ENCODE results near the gene KCTD12.

The KCTD12 gene

DNA sequence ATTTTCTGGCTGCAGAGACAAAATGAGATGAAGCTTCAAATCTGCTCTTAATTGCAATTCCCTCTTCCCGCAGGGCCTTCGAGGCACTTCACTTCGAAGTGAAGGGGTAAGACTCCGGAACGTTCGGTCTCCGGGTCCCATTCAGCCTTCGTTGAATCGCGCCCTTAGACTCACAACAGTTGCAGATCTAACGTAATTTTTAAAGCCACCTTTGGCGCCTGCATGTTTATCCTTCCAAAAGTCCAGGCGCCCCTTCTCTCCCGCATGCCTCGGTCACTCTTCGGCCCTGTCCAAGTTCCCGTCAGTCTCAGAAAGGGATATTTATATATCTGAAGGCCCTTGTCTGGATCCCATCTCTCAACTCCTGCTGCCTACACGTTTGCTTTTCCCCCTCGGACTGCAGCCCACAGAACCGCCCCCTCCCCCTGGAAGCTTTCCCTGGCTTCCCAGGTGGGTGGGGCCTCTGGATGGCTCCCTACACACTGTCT, 915 bp upstream of the KCTD12 start:
- no peak for DNase-seq (ENCODE audit: low read depth)

DNA sequence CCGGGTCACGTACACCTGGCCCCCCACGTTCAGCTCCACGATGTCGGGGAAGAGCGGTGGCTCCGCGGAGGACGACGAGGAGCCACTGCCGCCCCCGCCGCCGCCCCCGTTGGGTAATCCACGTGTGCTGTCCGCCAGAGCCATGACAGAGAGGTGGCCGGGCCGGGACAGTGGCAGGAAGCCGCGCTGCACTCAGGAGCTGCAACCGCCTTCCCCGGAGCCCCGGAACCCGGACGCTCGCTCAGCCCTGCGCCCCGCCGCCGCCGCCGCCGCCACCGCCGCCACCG, 257 bp downstream of the KCTD12 start:
- no peak for DNase-seq (ENCODE audit: low read depth)

DNA sequence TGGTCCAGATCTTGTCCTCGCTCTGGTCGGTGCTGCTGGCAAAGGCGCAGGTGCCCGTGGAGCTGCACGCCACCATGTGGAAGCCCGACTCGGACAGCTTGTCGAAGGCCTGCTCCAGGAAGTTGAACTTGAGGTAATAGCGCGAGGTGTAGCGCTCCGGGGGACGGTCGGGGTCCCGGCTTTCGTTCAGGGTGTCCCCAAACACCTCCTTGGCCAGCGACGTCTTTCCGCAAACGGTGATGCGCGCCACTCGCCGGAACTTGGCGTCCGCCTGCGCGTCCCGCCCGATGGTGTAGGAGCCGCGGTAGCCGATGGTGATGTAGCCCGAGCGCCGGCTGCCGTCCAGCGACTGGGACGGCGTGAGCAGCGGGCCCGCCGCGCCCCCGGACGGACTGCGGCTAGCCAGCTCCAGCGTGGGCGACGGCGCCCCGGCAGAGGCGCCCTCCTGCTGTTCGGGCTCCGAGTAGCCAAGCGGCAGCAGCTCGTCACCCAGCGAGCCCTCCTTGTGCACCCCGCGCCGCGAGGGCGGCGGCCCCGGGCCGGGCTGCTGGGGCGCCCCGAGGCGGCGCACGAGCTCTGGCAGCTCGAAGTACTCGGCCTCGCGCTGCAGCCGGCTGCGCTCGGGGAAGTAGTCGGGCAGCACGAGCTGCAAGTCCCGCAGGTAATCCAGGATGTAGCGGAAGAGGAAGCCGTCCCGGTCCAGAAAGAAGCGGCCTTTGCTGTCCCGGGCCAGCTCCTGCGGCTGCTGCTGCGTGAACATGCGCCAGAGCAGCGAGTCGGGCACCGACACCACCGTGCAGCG, 801 bp downstream of the KCTD12 start:
- DNase-seq (ENCODE audit: low read depth) = peak; percentile 36

DNA sequence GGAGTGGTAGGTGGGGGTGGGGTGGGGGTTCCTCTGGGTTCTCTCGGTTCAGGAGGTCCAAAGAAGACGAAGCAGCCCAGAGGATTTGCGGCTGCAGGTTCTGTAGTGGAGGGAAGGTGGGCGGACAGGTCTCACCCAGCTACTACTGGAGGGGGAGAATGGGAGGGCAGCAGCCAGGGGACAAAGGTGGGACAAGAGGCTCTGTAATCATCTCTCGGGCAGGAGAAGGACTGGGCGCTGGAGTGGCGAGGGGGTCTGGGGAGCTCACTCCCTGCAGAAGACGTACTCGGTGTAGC, 1.4 kb downstream of the KCTD12 start:
- no peak for DNase-seq (ENCODE audit: low read depth)

DNA sequence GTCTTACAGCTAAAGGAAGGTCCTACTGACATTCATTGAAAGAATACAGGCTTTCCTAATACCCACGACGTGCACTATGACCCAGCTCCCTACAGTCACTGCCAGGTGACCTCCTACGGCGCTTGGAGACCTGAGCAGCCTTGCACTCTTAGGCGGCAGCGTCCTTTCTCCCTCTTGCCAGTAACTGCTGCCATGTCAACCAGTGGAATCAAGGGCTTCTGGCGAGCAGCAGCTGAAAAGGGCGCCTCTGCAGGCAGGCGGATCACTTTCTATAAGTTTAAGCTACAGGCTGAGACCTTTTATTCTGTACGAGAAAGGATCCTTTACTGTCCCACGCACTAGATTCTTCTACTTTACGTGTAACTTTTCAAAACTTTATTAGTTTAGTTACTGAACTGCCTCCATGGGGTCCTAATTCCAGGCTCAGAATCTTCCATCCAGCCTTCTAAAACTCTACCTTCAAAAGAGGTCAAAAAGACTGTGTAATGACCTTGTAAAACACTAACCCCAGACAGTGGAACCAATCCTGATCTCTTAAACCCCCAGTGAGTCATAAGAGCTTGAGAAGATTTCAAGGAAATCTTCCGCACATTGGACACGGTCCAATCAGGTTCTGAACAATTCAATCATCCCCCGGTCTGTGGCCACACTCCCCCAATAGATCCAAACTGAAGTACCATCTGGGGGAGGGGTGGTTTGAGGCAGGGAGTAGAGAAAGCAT, 1.9 kb downstream of the KCTD12 start:
- DNase-seq (ENCODE audit: low read depth) = no peak

DNA sequence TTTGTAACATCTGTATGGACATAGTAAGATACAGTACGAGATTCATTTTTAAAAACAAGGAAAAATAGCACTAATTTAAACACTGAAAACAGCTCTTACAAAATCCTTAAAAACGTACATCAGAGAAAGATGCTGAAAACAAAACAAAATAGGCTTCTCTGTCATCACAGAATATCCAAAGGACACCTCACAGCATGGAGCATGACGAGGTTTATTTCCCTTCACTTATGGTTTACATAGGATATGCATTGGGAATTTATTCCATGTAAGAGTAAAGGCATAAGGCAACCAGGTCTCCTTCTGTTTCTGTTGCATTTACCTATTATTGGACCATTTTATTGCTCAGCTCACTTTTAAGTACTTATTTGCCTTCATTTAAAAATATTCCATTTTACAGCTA, 3.0 kb downstream of the KCTD12 start:
- no peak for DNase-seq (ENCODE audit: low read depth)

DNA sequence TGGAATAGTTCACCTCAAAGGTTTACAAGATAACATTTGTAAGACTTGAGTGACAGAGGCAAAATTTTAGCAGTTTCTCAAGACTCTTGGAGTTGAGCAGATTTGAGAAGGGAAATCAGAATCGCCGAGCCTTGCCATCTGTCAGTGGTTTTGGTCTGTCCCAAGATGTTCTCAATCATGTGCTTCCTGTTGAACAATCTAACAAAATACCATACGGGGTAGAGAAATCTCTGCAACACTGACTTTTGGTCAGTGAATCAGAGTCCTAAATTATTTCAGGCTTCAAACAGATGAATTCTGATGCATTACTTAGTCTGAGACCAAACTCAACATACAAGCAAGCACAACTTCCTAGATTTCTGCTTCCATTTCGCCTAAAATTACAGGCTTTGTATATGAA, 3.8 kb downstream of the KCTD12 start:
- DNase-seq (ENCODE audit: low read depth) = peak; percentile 61

DNA sequence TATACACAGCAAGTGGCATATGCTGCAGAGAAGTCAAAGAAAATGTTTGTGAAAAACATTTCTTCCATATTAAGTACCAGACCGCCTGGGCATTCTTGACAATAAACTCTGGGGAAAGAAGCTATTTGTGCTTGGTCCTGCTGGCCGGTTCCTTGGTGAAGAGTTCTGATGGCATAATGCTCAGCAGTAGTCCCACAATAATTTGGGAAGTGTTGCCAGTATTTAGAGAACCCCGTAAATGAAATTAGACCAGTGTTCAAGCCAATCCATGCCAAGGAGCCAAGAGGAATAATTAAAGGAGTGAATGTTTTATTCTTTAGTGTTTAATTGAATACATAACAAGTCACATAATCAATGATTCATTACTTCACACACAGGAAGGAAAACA, 6.3 kb downstream of the KCTD12 start:
- DNase-seq (ENCODE audit: low read depth) = no peak

DNA sequence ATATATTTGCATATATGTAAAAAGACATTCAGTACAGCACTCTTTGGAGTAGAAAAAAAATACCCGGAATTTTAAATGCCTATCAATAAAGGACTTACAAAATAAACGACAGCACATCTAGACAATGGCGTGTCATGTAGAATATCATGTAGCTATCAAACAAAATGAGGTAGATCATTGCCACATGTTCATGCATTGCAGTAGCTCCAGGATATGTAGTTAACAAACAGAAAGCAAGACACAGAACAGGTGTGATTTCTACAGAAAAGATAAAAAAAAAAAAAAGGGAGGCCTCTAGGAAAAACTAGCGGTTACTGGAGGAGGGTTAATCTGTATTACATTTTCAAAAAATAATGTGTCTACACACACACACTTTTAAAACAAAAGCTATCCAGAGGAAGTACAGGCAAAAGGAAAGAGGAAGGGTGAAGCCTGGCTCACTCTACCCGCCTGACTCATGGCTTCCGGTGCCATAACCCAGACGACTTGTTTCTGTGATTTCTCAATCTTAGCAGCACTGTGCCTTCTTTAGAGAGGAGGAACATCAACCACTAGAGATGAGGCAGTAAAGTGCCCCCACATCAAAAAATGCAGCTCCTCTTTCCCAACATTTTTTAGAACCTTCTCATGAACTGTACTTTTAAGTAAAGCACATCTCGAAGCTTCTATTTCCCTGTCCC, 6.9 kb downstream of the KCTD12 start:
- DNase-seq (ENCODE audit: low read depth) = peak; percentile 69

DNA sequence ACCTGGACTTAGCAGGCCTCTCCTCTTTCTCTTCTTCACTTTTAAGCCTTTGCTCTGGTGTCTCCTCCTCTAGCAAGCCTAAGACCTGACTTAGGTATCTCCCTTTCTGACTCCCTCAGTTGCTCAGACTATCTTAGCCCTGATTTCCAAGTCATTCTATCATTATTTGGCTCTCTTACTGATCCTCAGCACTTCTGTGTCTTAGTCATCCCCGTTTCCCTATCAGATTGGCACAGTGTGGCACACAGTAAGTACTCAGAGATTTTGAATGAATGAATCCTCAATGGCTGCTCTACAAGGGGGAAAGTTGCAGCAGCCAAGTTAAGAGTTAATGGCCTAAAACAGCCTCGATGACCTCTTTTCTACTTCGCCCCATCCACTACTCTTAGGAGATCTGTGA, 8.2 kb downstream of the KCTD12 start:
- DNase-seq (ENCODE audit: low read depth) = no peak

DNA sequence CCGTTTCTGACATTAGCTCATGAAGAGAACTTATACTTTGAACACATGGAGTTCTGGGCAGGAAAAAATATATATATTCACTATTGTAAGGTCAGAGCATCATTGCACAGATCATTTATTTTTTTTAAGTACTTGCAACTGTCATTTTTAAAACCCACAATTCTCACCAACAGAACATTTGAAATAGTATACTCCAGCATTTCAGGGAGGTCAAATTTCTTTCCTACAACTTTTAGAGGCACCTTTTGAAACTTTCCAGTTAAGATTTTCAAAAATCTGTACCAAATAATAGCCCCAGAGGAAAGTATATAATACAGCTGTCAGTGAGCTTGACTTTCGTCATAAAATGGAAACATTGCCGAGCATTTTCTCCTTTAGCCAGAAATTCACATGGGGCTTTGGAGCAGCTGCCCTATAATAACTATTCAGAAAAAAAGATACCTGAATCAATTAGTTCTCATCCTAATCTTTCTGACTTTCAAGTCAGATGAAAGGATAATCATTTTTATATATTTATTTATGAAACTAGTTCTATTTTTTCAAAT, 10.9 kb downstream of the KCTD12 start:
- DNase-seq (ENCODE audit: low read depth) = no peak

DNA sequence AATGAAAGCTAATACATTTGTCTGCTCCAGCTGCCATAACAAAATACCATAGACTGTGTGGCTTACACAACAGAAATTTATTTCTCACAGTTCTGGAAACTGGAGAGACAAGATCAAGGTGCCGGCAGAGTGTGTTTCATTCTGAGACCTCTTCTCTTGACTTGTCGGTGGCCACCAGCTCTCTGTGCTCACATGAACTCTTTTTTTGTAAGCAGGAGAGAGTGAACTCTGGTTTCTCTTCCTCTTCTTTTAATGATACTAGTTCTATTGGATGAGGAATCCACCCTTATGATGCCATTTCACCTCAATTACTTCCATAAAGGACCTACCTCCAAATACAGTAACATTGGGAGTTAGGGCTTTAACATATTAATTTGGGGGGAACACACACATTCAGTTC, 11.7 kb downstream of the KCTD12 start:
- no peak for DNase-seq (ENCODE audit: low read depth)

DNA sequence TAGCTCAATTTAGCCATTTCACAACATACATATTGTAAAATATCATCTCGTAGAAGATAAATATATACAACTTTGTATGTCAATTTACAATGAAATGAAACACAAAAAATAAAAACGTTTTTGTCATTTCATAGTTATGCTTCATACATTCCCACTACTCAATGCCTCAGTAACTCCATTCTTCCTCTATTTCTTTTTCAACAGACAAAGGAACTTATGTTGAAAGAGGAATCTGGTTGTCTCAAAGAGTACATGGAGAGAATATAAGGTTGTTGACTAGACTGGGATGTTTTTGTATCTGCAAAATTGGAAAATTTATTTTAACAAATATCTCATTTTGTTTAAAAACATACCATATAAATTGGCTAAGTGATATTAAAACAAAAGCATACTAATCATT, 12.8 kb downstream of the KCTD12 start:
- no peak for DNase-seq (ENCODE audit: low read depth)

DNA sequence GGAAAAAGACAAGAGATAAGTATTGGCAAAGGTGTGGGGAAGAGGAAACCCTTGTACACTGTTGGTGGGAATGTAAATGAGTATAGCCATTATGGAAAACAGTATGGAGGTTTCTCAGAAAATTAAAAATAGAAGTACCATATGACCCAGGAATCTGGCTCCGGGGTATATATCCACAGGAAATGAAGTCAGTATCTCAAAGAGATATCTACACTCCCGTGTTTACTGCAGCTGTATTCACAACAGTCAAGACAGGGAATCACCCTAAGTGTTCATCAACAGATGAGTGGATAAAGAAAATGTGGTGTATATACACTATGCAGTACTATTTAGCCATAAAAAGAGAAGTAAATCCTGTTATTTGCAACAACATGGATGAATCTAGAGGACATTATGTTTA, 13.5 kb downstream of the KCTD12 start:
- DNase-seq (ENCODE audit: low read depth) = no peak

DNA sequence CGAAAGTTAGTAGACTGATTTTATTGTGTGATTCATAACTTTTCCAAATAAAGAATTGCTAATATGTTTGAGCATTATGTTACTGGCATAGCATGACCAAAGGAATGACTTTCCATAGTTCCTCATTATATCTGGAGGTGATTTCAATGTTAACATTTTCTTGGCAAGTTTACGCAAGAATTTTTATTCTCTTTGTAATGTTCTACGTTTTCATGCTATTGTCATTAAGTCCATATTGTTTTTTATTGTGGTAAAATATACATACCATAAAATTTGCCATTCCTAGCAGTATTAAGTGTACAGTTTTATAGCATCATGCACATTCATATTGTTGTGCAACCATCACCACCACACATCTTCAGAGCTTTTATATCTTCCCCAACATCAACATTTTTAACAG, 14.8 kb downstream of the KCTD12 start:
- no peak for DNase-seq (ENCODE audit: low read depth)

DNA sequence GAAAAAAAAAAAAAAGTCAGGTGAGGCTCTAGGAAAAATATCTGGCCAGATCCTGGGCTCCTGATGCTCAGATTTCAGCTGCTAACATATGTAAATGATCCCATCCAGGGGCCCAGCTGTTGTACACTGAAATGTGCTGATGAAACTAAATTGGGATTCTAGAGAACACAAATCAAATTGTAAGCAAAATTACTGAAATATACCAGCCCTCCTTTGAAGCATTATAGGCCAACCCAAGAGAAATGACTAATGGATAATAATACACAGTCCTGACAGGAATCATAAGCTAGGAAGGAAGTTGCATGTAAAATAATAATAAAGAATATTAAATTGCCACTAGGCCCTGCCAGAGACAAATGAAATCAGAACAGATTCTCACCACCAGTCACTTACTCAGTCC, 17.8 kb downstream of the KCTD12 start:
- no peak for DNase-seq (ENCODE audit: low read depth)

DNA sequence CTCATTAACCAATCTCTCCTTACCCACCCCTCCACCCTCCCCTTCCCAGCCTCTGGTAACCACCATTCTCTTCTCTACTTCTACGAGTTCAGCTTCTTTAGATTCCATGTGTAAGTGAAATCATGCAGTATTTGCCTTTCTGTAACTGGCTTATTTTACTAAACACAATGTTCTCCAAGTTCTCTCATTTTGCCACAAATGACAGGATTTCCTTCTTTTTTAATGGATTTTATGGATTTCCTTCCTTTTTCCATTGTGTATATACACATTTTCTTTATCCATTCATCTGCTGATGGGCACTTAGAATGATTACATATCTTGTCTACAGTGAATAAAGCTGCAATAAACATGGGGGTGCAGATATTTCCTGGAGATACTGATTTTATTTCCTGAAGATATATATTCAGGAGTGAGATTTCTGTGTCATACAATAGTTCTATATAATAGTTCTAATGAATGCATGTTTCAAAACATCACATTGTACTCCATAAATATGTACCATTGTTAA, 20.2 kb downstream of the KCTD12 start:
- no peak for DNase-seq (ENCODE audit: low read depth)

DNA sequence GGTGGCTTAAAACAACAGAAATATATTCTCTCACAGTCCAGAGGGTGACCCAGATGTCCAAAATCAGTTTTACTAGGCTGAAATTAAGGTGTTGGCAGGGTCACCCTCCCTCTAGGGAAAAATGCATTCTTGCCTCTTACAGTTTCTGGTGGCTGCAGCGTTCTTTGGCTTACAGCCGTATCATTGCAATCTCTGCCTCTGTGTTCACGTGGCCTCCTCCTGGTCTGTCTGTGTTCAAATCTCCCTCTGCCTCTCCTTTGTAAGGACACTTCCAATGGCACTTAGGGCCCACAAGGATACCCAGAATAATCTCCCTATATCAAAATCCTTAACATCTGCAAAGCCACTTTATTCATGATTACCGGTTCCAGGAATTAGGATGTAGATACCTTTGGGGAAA, 21.1 kb downstream of the KCTD12 start:
- DNase-seq (ENCODE audit: low read depth) = no peak

DNA sequence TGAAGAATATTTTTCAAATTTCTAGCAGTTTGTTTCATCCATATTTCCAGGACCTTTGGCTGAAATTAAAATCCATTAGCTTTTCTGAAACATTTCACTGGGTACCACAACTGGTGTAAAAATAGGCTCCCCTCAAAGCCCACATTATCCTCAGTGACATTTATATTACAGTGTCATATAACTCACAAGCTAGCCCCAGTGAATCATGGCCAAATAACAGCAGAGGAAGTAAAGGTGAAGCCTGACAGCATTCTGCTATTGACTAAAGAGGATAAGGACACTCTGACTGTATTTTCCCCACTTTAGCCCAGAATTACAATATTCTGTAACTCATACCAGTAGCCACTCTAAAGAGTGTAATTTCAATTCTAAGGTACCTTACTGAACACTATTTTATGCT, 21.9 kb downstream of the KCTD12 start:
- DNase-seq (ENCODE audit: low read depth) = no peak

DNA sequence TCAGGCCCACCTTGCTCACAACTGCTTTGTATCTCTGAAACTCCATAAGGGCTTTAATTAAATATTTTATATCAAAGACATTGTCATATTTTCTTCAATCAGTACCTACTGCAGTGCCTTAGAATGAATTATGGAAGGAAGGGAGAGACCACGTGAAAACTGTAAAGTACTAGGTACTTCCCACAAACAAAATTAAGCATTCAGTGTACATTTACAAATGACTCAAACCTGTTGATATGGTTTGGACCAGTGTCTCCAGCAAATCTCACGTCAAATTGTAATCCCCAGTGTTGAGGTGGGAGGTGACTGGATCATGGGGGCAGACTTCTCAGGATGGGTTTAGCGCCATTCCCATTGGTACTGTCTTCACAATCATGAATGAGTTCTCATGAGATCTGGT, 23.2 kb downstream of the KCTD12 start:
- DNase-seq (ENCODE audit: low read depth) = no peak

DNA sequence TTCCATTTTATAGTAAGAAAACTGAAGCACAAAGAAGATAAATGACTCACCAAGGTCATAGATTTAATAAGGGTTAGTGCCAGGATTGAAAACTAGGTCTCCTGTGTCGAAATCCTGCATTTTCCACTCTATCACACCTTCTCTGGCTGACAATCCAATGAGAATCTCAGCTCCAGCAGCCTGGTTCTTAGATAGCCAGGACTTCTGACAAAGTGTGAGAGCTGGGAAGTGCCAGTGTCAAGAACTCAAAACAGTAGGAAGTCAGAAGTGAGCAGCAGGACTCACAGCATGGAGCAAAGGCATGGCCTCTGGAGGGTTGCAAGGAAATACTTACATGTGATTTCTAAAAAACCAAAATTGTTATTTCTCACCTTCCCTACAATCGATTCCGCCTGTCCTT, 24.3 kb downstream of the KCTD12 start:
- DNase-seq (ENCODE audit: low read depth) = no peak

DNA sequence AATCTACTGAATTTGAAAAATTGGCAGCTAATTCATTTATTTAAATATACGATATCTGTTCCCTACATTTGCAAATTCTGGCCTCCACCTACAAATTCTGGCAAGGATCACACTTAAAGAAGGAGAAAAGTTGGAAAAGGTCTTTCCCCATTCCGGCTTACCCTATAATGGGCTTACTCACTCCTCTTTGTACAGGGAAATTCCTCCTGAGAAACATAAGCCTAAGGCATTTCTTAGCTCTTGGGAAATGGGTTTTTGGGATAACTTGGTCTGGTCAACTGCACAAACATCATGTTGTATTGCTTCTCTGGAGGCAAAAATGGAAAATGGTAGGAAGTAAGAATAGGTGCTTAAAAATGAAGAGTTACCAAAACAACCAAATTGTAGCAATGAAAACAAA, 25.5 kb downstream of the KCTD12 start:
- DNase-seq (ENCODE audit: low read depth) = no peak

DNA sequence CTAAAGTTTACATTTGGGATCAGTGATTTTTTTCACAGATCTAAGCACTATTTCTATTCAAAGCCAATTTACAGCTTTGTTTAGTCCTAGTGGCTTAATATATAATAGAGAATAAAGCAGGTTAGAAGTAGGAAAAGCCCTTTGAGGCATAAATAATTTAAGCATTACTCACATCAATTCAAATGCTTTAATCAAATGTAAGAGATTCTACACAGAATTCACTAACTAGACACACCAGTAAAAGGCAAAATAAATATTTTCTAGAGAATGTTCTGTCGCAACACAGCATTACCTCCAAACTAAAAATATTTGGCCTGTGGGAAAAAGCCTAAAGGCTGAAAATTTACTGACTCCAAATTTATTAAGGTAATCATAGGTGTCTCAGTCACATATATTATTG, 31.3 kb downstream of the KCTD12 start:
- no peak for DNase-seq (ENCODE audit: low read depth)

Measured in GM04504 (cell line).